Retinal pigment epithelial cell (primary cell): Measurements from ENCODE around the gene C16orf89.

Experiments
- DNase-seq: peaks from one replicate; pipeline ENCODE4 v3.0.0-alpha.2; 2010; ENCODE audit warnings: low read depth
- H3K4me3 ChIP-seq: 2 replicates; pipeline ENCODE4 v1.5.1; 2011; ENCODE audit warnings: mild to moderate bottlenecking, low read length, control low read depth, moderate library complexity
- TF ChIP-seq, protein P1 (sequence below): conservative IDR thresholded peaks from 2 replicates; pipeline ENCODE4 v1.5.1; 2011; ENCODE audit warnings: low read depth, low read length, control low read depth, inconsistent platforms

The C16orf89 gene

DNA sequence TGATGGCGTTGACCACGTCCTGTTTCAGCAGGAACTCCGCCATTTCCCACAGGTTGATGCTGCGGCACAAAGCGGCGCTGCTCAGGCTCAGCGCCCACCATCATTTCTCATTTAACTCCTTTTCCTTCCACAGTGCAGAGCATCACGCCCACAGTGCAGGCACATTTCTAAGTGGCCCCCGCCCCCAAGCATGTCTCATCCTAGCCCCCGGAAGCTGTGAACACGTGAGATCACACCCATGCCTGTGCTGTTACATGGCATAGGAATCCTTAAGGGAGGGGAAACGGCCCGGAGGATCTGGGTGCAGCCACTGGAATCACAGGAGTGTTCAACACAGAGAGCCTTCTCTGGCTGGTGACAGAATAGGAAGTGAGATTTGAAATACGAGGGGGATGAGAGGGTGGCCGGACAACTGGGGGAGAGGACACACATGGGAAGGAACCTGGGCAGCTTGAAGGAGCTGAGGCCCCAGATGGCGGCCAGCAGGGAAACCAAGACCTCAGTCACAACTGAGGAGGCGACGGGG, 36.7 kb downstream of the C16orf89 start:
- H3K4me3 ChIP-seq = no peak overlapping the region
- DNase-seq = no peak
- TF ChIP-seq, protein P1, sequence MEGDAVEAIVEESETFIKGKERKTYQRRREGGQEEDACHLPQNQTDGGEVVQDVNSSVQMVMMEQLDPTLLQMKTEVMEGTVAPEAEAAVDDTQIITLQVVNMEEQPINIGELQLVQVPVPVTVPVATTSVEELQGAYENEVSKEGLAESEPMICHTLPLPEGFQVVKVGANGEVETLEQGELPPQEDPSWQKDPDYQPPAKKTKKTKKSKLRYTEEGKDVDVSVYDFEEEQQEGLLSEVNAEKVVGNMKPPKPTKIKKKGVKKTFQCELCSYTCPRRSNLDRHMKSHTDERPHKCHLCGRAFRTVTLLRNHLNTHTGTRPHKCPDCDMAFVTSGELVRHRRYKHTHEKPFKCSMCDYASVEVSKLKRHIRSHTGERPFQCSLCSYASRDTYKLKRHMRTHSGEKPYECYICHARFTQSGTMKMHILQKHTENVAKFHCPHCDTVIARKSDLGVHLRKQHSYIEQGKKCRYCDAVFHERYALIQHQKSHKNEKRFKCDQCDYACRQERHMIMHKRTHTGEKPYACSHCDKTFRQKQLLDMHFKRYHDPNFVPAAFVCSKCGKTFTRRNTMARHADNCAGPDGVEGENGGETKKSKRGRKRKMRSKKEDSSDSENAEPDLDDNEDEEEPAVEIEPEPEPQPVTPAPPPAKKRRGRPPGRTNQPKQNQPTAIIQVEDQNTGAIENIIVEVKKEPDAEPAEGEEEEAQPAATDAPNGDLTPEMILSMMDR = no peak

GRCh38 chr16:5027575-5028235, 38.1 kb downstream of the C16orf89 start:
- no peak for DNase-seq
- H3K4me3 ChIP-seq = no peak overlapping the region
- TF ChIP-seq, protein P1 = no peak

GRCh38 chr16:5027086-5027485, 38.7 kb downstream of the C16orf89 start:
- TF ChIP-seq, protein P1 = no peak
- no peak for DNase-seq
- H3K4me3 ChIP-seq = no peak overlapping the region

DNA sequence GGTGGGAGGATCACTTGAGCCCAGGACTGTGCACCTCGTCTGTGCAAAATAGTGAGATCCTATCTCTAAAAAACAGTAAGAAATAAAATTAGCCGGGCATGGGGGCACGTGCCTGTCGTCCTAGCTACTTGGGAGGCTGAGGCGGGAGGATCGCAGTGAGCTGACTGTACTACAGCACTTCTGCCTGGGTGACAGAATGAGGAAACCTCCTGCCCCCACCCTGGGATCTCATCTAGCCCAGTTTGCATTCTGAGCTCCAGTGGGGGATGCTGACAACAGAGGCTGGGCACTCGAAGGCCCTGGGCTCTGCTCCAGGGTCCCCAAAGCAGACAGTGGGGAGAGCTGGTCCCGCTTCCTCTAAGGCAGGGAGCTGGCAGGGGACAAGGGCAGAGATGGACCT, 39.1 kb downstream of the C16orf89 start:
- no peak for DNase-seq
- TF ChIP-seq, protein P1 = no peak
- H3K4me3 ChIP-seq = no peak overlapping the region

DNA sequence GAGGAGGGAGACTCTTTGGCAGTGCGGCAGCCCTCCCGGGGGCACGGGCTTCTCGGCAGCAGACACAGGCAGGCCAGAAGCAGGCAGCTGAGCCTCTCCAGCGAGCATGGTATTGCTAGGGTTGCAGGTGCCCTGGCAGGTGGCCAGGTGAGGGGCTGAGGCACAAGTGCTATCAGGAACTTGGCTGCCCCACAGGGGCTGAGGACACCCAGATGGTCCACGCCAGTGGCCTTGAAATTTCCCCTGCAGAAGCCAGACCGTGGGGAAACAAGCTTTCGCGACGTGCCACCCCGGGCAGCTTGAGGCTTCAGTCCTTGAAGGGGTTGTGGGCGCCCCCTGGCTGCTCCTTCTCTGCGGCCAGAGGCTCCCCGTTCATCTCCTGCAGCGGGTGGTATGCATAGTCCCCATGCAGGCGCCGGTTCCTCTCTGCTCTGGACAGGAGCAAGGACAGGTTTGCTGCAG, 40.6 kb downstream of the C16orf89 start:
- TF ChIP-seq, protein P1 = peak; percentile 58
- DNase-seq = no peak

GRCh38 chr16:5024632-5025031, 41.1 kb downstream of the C16orf89 start:
- DNase-seq = no peak
- TF ChIP-seq, protein P1 = peak; percentile 35
- no peak overlapping the region for H3K4me3 ChIP-seq

More for the DNA sequence above, 40.6 kb downstream of the C16orf89 start:
- no peak overlapping the region for H3K4me3 ChIP-seq

DNA sequence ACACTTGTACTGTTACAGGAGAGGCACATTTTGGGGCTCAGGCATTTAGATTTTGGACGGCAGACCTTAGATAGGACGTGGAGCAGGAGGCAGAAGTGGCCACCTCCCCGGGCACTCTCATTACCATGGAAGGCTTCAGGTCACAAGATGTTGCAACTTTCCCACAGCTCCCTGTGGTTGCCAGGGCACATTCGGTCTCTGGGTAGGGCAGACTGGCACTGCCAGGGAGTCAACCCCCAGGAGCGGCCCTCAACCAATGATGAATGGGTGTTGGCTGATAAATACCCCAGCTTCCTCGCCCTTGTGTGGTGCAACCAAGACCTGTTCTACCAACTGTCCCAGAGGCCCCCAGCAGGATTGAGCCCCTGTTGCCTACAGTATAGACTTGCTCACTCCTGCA, 43.2 kb downstream of the C16orf89 start:
- TF ChIP-seq, protein P1 = no peak
- no peak for DNase-seq
- no peak overlapping the region for H3K4me3 ChIP-seq
